ENCODE results near the gene FCRL6.
A peak's percentile ranks its signal among the peaks of the same experiment; 100 is the strongest.

Gene FCRL6

DNA sequence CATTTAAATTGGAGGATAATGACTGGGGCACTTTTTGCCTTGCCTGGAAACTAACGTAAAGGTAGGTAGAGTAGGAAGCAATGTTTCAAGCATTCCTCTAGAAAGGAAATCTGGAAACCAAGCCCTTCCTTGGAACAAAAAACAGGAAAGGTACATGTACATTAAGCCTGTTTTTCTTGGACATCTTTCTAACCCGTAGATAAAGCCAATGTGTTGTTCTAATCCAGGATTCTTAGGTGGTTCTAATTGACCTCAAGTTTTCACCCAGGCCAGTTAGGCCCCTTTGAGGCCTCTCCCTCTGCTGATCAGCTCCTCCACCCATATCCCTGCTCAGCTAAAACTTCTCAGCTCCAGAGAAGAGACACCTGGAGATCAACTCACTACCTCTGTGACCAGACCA lies 27.7 kb upstream of the FCRL6 start:
- DNase-seq (ENCODE audit: low read depth): no peak
- H3K4me3 ChIP-seq (ENCODE audit: low read length): no peak overlapping the region
- TF ChIP-seq, protein P1, sequence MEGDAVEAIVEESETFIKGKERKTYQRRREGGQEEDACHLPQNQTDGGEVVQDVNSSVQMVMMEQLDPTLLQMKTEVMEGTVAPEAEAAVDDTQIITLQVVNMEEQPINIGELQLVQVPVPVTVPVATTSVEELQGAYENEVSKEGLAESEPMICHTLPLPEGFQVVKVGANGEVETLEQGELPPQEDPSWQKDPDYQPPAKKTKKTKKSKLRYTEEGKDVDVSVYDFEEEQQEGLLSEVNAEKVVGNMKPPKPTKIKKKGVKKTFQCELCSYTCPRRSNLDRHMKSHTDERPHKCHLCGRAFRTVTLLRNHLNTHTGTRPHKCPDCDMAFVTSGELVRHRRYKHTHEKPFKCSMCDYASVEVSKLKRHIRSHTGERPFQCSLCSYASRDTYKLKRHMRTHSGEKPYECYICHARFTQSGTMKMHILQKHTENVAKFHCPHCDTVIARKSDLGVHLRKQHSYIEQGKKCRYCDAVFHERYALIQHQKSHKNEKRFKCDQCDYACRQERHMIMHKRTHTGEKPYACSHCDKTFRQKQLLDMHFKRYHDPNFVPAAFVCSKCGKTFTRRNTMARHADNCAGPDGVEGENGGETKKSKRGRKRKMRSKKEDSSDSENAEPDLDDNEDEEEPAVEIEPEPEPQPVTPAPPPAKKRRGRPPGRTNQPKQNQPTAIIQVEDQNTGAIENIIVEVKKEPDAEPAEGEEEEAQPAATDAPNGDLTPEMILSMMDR (conservative IDR thresholded peaks at IDR 0.05; ENCODE audit: low read depth, low read length): no peak

DNA sequence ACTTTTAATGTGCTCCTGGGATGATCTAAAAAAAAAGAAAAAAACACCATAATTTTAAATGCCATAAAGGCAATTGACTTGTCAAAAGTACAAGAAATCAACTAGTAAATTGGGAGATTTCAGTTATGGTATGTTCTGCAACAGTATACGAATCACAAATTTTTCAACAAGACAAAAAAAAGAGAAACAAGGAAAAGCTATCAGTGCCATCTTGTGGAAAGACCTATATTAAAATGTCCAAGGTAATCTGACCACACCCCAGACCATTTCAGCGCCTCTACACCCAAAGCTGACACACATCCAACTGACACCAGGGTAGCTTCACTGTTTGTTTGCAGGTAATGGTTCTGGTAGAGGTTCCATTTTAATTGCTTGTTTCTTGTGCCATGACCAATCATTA lies 26.4 kb upstream of the FCRL6 start:
- no peak for DNase-seq (ENCODE audit: low read depth)

DNA sequence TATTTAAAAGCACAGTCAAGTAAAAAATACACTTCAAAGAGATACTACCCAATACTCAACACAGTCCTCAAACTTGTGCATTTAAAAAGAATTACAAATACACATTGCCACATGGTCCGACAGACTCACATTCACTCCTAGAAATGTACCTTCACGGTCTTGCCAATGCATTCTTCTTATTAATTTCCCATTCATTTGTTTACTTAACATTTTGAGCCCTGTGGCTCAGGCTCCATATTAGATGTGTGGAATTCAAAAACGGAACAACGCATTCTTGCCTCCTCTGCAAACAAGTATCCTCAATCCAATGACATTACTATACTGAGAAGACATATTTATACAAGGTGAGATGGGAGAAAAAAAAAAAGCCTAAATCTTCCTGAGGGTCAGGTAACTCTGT lies 23.9 kb upstream of the FCRL6 start:
- DNase-seq (ENCODE audit: low read depth): no peak
- H3K4me3 ChIP-seq (ENCODE audit: low read length): no peak overlapping the region
- TF ChIP-seq, protein P1 (conservative IDR thresholded peaks at IDR 0.05; ENCODE audit: low read depth, low read length): no peak

More for the DNA sequence above, 26.4 kb upstream of the FCRL6 start:
- TF ChIP-seq, protein P1 (conservative IDR thresholded peaks at IDR 0.05; ENCODE audit: low read depth, low read length): no peak
- H3K4me3 ChIP-seq (ENCODE audit: low read length): no peak overlapping the region

DNA sequence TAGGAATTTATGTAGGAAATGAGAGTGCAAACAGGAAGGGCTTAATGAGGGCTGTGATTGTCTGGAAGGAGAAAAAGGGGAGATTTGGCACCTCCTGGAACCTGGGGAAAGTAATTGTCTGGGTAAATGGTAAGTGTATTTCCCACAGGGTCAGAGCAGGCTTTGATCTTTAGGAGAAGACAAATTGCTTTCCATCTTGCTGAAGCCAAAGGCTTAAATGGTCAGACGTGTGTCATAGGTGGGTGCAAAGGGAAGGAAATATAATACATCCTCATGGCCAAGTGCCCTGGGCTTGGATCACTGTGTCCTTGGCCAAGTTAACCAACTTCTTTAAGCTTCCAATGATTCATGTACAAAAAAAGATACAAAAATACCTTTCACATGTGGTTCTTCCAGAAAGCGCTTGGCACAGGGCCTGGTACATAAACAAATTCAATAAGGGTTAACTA lies 22.7 kb upstream of the FCRL6 start:
- peak; percentile 34 for DNase-seq (ENCODE audit: low read depth)
- TF ChIP-seq, protein P1 (conservative IDR thresholded peaks at IDR 0.05; ENCODE audit: low read depth, low read length): no peak

DNA sequence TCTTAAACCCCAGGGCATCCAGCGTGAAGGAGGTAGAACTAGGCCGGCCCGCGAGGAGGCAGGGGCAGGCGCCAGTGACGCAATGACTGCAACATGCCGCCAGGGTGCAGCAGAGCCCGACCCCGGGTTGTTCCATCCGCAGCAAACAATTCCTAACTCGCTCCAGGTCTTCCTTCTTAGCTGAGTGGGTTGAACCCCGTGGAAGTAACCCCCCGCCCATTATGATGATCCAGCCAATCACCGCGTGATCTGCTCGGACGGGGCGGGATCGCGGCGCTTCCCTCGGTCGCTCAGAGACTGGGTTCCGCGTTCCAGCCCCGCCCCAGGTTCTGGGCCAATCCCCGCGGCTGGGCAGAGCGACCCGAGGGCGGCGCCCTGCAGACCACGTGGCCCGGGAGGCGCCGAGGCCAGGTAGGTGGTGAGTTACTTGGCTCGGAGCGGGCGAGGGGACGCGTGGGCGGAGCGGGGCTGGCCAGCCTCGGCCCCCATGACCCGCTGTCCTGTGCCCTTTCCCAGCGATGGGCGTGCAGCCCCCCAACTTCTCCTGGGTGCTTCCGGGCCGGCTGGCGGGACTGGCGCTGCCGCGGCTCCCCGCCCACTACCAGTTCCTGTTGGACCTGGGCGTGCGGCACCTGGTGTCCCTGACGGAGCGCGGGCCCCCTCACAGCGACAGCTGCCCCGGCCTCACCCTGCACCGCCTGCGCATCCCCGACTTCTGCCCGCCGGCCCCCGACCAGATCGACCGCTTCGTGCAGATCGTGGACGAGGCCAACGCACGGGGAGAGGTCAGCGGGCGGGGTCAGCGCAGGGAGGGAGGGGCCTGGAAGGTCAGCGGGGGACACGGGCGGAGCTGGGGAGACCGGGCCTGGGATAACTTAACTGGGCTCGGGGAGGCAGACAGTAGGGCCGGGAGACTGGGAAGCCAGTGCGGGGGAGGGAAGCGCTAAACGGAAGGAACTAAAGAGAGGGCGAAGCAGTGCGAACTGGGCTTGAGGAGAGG lies 21.3 kb upstream of the FCRL6 start, which contains the start of gene DUSP23:
DUSP23 (plus strand) TSS at position 380 of the 1,000 bp plus-strand sequence; CDS start at position 519, 139 bp downstream.
- peak; percentile 94 for DNase-seq (ENCODE audit: low read depth)
- peak within 1 kb of the TSS; percentile 61 for H3K4me3 ChIP-seq (ENCODE audit: low read length)
- TF ChIP-seq, protein P1 (conservative IDR thresholded peaks at IDR 0.05; ENCODE audit: low read depth, low read length): peak; percentile 86

More for the DNA sequence above, 22.7 kb upstream of the FCRL6 start:
- no peak overlapping the region for H3K4me3 ChIP-seq (ENCODE audit: low read length)

DNA sequence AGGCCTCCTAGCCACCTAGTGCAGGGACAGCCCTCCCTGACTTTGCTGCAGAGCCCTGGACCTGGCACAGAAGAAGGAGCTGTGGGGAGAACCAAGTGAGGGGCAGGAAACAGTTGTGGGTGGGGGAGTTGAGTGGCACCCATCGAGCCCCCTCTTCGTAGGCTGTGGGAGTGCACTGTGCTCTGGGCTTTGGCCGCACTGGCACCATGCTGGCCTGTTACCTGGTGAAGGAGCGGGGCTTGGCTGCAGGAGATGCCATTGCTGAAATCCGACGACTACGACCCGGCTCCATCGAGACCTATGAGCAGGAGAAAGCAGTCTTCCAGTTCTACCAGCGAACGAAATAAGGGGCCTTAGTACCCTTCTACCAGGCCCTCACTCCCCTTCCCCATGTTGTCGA lies 20.2 kb upstream of the FCRL6 start:
- DNase-seq (ENCODE audit: low read depth): no peak
- H3K4me3 ChIP-seq (ENCODE audit: low read length): no peak overlapping the region
- TF ChIP-seq, protein P1 (conservative IDR thresholded peaks at IDR 0.05; ENCODE audit: low read depth, low read length): no peak

Measured in retinal pigment epithelial cell (primary cell).